GM18502 (cell line): ENCODE results near the gene BRIX1.
"Not testable (repeated sequence)": the region's sequence is repeated elsewhere in the genome, so short reads cannot be mapped to it uniquely, and the experiment has no call there.

Source experiments
- ATAC-seq: cut with Tn5 transposase; IDR thresholded peaks from one replicate; pipeline ENCODE4 v1.9.1; 2021; ENCODE audit warnings: mild to moderate bottlenecking; ENCODE audit not compliant: unreplicated experiment, poor library complexity

BRIX1 gene

DNA sequence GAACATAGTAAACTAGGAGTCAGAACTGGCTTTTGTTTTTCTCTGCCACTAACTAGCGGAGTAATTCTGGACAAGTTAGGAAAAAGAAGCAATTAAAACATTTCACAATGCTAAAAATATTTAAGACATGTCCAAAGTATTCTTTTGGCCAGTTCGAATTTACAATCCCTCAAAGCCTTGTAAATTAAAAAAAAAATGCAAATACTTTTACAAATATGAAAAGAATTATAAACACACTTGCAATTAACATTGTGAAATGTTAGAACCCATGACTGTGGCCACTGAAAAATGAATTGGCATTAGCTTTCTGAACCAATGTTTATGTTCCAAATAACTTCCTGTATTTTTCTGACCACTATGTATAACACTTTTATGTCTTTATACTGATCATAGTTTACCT is 2.4 kb upstream of the BRIX1 start:
- ATAC-seq: no peak

DNA sequence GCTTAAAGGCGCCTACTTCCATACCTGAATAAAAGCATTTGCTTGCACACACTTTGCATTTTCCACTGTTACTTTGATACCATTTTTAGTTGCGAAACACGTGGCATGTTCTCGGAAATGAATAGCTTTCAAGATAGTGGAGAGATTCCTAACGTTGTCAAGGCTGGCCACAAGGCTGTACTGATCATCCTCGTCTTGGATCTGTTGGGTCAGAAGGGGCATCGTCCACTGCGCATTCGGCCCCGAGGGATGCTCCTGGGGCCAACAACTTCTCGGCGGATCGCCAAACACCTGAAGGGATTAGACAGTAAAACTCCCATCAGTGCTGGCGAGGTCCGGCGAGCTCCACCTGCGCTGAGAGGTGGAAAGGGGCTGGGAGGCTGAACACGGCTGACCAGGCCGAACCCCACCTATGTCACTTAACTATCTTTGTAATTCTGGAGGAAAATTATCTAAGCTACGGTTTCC is 806 bp upstream of the BRIX1 start:
- peak; percentile 21 for ATAC-seq

DNA sequence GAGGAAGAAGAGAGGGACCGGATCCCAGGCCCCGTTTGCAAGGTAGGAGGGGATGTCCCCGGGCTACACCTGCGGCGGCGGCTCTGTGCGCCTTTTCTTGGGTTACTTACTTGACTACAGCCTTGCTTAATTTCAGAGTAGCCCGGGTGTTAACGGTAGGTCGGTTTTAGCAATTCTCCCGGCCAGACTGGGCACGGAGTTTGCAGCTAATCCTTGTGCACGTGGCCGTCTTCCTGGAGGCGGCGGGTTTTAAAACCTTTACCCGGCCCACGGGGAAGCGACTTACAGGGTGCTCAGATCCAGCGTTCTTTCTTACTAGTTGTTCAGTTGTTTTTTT is 313 bp downstream of the BRIX1 start:
- ATAC-seq: peak; percentile 17

DNA sequence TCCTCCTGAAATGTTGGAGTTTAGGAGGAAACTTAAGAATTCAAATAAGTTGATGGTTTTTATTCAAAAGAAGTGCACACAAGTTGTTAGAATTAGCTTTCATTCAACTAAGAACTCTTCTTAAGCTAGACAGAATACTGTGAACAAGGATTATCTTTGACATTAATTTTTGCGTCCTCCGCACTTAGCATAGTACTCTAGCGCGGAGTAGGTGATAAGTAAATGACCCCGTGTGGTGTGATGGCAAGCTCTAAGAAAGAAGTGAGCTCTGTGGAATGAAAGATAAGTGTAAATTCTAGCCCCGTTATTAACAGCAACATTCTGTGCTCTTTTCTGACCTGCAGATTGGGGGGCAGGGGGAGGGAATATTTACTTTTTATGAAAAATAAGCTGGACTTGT is 1.0 kb downstream of the BRIX1 start:
- no peak for ATAC-seq

DNA sequence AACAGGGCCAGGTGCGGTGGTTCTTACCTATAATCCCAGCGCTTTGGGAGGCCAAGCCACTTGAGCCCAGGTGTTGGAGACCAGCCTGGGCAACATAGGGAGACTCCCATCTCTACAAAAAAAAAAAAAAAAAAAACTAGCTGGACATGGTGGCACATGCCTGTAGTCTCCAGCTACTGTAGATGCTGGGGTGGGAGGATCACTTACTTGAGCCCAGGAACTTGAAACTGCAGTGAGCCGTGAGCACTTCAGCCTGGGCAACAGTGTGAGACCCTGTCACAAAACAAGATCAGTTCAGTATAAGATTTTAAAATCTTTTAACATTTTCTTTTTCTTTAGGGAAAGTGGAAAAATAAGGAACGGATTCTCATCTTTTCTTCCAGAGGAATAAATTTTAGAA is 2.5 kb downstream of the BRIX1 start:
- ATAC-seq: no peak

DNA sequence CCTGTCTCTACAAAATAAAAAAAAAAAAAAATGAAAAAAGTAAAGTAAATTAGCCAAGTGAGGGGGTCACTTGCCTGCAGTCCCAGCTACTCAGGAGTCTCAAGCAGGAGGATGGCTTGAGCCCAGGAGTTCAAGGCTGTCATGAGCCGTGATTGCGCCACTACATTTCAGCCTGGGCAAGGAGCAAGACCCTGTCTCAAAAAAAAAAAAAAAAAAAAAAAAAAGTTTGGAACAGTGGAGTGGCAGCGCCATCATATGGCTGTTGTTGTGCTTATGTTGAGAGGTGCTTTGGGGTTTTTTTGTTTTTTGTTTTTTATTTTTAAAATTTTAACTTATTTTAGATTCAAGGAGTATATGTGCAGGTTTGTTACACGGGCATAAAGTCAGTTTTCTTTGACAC is 3.6 kb downstream of the BRIX1 start:
- no peak for ATAC-seq

DNA sequence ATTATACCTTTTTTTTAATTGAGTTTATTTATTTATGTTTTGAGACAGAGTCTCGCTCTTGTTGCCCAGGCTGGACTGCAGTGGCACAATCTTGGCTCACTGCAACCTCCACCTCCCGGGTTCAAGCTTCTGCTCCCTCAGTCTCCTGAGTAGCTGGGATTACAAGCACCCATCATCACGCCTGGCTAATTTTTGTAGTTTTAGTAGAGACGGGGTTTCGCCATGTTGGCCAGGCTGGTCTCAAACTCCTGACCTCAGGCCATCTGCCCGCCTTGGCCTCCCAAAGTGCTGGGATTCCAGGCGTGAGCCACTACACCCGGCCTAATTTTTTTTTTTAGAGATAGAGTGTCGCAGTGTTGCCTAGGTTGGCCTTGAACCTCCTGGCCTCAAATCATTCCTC is 7.7 kb downstream of the BRIX1 start:
- not testable (repeated sequence) for ATAC-seq

DNA sequence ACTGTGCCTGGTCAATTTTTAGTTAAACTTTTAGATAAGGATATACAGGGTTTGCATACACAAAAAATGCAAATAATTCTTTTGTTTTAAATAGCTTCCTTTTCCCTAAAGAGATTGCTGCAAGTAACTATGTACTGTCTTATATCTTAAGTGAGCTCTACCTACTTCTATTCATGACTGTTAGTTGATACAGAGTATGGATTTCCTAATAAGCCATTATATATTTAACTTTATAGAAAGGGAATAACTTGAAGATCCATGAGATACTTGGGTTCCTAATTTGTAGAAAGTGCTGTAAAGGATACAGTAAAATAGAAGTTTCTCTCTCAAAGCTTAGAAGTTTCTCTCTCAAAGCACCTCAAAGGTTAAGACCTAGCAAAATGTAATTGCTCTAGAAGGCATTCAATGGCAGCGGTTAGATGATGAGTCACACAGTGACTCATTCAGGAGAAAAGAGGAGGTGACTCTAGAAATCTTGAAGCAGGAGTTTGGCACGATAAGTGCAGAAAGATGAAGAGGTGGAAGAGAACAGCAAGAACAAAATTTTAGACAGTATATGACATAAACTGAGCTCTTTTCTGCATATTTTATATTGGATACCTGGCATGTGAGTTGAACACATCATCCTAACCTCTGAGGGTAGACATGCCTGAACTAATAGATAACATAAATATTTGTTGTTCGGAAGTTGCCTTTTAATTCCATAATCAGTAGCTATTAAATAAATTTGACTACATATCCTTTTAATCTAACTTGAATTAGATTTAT is 8.4 kb downstream of the BRIX1 start:
- peak; percentile 63 for ATAC-seq

DNA sequence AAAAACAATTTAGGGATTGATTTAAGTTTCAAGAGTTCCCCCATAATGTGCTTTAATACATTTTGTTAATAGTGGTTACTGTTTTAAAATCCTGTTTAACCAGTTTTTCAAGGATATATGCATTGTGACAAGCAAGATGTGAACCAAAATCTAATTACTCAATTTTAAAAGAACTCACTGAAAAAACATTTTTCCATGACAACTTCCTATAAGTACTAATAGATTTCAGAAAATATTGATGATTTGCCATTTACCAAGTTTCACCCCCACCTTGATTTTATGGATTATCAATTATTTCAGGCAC is 8.9 kb downstream of the BRIX1 start:
- no peak for ATAC-seq

DNA sequence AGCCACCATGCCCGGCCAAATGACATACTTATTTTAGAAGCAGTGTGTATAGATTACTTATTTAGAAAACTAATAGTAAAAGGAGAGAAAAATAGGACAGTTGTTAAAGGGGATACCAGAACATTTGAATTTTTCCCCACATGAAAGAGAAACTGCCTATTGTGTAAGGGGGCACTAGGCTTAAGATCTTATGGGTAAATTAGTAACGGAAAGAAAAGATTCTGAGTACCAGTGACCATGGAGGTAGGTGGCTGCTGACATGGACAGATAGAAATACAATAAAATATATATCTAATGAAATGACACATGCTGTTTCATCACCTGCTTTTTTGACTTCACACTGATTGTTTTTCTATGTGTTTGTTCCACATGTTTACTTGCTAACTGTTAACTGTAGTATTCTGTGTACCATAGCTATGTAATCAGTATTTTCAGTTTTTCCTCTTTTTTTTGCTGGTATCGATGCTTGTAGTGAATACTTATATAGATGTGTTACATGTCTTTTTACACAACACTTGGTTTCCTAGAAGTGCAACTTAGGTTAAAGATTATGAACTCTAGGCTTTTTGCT is 10.9 kb downstream of the BRIX1 start:
- ATAC-seq: no peak

DNA sequence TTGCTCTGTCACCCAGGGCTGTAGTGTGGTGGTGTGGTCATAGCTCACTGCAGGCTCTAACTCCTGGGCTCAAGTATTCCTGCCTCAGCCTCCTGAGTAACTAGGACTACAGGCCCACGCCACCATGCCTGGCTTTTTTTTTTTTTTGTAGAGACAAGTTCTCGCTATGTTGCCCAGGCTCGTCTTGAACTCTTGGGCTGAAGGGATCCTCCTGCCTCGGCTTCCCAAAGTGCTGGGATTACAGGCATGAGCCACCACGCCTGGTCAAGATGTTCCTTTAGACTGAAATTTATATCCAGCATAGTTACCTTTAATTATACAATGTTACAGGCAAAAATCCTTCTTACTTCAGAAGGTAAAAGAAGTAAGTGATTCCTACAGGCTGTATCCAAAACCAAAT is 12.3 kb downstream of the BRIX1 start:
- ATAC-seq: no peak

DNA sequence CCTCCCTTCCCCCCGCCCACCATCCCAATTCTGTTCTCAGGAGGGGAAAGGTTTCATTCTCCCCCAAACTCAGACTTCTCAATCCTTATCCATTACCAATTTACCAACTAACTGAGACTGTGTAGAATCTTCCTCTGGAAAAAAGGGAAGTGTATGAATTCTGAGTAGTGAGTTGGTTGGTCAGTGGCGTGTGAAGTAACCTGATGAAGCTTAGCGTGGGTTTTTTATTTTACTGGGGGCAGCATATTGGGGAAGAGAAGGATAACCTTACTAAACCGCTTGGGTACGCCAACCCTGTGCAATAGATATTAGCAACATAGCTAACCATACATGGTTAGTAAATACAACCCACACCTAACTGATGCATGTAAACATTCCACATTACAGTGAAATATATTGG is 12.8 kb downstream of the BRIX1 start:
- no peak for ATAC-seq

DNA sequence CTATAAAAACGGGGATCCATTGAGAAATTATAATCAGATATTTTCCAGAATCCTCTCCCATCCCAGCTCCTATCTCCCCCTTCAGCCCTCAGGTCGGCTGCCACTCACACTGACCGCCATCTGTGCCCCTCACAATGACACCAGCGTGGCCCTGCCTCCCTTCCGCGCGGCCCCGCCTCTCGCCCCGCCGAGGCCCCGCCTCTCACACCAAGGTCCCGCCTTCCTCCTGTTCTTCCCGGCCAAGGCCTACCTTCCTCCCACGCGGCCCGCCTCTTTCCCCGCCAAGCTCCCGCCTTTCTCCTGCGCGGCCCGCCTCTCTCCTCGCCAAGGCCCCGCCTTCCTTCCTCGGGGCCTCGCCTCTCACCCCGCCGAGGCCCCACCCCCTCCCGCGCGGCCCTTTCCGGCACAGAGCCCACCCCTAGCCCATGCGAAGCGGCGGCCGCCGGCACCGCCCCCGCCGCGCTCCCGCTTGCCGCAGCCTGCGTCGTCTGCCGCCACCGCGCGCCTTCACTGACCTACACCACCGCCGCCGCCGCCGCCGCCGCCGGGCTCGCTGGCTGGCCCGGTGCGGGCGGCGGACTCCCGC is 13.7 kb downstream of the BRIX1 start, which contains the start of gene DNAJC21:
DNAJC21 (plus strand) TSS at position 426 of the 586 bp plus-strand sequence. CDS start 261 bp downstream, outside the sequence.
- peak; percentile 91 for ATAC-seq

DNA sequence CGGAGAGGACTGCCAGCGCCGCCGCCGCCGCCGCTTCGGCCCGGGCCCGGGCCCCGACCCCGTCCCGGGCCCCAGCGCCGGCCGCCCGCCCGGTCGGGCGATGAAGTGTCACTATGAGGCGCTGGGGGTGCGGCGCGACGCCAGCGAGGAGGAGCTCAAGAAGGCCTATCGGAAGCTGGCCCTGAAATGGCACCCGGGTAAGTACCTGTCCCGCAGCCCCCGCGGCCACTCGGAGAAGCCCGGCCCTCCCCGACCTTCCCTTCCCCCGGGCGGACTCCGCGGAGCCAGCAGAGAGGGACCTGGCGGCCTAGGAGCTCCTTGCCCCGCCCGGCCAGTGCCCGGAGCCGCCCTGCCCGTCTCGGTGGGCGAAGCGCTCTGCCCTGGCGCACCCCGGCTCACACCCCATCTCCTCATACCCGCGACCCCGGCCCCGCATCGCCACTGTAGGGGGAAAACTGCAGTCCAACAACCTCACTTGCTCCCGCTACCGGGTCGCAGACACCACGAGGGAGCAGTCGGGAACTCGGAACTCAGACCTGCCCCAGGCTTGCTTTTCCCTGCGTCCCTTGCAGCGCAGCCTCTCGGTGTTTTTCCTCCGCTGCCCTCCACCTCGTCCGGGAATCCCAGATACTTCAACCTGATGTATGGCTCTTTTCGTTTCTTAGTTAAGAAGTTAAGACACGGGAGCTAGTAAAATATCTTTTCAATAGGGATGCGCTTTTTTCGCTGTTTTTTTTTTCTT is 14.4 kb downstream of the BRIX1 start:
- ATAC-seq: peak; percentile 81

DNA sequence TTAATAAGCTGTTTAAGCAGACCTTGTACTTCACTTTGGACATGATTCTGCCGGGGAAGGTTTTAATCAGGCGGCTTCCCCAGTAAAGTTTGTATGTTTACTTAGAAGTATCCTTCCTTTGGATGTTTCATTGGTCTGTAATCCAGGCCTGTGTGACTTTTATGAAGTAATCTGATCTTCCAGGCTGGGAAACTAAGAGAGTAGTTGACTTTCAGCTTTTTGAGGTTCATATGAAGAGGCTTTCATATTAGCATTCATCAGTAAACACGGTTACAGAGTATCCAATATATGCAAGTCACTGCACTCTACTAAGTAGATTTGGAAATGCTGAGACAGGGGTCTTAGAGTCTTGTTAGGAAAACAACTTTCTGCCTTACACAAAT is 14.9 kb downstream of the BRIX1 start:
- no peak for ATAC-seq

DNA sequence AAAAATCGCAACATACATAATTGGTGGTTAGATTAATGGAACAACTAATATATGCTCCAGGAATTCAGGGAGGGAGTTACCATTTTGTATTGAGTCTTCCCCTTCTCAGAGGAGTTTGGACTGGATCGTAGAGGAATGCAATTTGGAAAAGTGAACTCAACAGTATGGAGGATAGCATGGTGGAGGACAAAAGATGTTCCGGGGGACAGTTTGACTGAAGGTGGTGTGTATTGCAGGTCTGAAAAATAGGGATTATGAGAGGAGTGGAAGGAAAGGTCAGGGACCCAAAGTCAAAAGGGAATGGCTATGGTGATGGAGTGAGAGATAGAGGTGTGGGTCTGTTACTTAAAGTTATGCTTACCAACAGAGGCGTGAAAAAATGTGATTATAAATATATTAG is 15.4 kb downstream of the BRIX1 start:
- ATAC-seq: no peak

DNA sequence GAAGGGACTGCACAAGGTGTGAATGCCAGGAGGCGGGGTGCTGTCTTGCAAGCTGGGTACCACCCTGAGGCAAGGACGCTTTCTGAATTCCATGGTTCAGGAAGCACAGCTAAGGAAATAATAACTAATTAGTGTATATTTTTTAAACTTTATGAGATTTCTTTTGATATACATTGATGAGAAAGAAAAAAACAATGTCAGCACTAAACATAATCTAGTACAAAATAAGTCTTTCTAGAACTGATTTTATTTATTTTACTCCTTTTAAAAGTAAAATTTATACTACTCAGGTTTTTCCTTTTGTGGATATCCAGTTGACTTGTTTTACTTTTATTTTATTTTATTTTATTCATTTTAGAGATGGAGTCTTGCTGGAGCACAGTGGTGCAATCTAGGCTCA is 17.4 kb downstream of the BRIX1 start:
- no peak for ATAC-seq

DNA sequence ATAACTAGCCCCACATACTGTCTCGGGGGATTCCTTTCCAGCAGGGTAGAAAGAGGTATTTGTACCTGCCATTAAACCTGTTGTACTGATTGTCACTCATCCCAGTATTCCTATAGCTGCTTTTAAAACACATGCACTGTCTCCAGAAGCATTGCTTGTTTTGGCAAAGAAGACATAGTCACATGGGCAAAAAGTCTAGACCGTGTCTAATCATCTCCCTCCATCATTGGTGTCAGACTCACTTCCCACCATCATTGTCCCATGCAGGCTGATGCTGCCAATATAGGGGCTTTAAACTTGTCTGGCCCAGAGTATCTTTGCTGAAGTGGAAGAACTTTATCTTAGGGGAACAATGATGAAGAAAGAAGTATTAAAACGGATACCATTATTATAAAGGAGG is 26.4 kb downstream of the BRIX1 start:
- ATAC-seq: no peak

DNA sequence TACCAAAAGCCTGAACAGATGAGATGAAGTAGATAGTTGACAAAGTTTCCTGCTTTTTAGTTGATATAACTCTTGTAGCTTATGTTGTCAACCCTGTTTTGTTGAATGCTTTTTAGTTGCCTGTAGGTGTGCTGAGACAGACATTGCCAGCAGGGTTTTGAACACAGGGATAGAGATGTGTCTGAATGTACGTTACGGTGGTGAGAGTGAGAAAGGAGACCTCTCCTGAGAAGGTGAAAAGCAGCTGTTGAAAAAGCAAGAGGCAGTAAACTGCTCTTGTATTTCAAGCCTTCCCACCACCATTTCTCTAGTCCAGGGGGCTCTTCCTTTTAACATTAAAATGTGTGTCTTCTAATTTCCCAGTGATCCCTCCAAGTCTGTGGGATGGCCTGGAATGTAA is 28.5 kb downstream of the BRIX1 start:
- ATAC-seq: no peak

DNA sequence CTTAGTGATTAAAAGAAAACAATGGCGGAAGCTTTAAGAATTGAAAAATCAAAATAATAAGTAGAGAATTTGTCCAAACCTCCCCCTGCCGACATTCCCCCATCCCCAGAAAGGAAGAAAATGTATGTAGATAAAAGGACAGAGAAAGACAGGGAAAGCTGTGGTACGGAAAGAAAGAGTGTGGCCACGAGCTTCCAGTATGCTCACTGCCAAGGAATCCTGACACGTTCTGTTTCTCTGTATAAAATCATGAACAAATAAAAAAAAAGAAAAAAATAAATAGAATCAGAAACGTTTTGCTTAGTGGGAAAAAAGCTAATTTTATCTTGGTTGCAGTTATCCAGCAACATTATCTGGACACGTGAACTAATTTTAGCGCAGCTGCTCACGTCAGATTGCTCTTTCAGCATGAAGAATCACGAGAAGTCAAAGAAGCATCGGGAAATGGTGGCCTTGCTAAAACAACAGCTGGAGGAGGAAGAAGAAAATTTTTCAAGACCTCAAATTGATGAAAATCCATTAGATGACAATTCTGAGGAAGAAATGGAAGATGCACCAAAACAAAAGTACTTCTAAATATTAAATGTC is 29.0 kb downstream of the BRIX1 start:
- ATAC-seq: no peak

DNA sequence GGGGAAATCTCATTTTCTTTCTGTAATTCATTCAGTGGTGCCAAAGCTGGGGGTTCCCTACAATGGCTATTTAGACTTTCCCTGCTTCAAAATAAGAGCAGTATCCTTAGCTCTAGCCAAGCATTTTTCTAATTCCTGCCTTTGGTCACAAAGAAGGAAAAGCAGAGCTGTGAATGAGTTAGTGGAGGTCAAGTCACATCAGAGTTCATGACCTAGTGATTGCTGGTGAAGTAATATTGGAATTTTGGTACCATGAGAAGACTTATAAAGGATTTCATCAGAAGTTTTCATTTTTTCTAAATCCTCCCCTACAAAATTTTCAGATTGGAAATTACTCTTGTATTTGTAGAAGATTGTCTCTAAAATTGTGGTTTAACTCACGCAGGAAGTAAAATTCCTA is 41.8 kb downstream of the BRIX1 start:
- no peak for ATAC-seq
